Inflammatory macrophage treated with lipopolysaccharide for 4 hours (primary cell): ENCODE results near the gene KIF7.

Experiments used
- DNase-seq: peaks from one replicate; pipeline ENCODE4 v3.0.0-alpha.2; 2020

KIF7 gene

GRCh38 chr15:89670971-89671560 lies 15.8 kb upstream of the KIF7 start:
- no peak for DNase-seq

- no peak for DNase-seq
These were observed 14.7 kb upstream of the KIF7 start for GRCh38 chr15:89669941-89670340.

GRCh38 chr15:89669309-89669865 lies 14.1 kb upstream of the KIF7 start:
- DNase-seq = no peak

DNA sequence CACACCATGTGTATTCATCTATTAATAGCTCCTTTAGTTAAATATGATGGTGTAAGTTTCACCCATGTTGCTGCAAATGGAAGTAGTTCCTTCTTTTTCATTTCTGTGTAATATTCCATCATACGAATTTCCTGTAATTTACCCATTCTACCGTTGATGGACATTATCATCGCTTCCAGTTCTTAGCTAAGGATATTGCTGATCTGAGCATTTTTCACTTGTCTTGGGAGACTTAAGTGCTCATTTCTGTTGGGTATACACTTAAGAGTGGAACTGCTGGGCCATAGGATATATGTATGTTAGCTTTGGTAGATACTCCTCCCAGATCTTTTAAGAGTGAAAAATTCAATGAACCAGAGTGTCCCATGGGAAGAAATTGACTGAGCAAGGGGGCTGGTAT lies 12.9 kb upstream of the KIF7 start:
- DNase-seq = no peak

- DNase-seq = no peak
These were observed 12.4 kb upstream of the KIF7 start for GRCh38 chr15:89667706-89667960.

- DNase-seq = no peak
These were observed 11.8 kb upstream of the KIF7 start for GRCh38 chr15:89666858-89667705.

DNA sequence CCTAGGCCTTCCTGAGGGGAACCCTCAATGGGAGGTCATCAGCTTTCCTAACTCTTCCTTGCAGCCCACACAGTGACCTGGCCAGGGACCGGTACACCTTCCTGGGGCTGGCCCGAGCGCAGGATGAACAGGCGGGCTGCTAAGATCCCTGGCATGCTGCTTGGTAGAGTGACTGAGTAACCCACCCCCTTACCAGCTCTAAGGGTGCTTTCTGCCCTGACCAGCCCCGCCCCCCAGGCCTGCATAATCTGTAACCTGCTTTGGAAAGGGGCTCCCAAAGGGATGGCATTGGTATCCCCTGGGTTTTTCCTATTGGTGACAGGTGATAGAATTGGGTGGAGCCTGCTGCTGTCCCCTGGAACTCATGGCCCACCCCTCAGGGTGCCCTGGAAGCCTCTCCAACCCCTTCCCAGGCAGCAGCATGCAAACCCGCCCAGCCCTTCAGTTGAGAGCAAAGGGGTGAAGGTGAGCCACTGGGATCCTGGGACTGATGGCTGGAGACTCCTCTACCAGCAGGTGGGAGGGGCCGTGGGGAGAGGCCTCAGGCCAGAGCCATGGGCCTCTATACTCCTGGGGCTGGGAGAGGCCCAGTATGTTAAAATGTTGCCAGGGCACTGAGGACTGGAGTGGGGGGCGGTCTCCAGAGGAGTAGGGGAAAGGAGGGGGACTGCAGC lies 11.1 kb upstream of the KIF7 start:
- DNase-seq = no peak

DNA sequence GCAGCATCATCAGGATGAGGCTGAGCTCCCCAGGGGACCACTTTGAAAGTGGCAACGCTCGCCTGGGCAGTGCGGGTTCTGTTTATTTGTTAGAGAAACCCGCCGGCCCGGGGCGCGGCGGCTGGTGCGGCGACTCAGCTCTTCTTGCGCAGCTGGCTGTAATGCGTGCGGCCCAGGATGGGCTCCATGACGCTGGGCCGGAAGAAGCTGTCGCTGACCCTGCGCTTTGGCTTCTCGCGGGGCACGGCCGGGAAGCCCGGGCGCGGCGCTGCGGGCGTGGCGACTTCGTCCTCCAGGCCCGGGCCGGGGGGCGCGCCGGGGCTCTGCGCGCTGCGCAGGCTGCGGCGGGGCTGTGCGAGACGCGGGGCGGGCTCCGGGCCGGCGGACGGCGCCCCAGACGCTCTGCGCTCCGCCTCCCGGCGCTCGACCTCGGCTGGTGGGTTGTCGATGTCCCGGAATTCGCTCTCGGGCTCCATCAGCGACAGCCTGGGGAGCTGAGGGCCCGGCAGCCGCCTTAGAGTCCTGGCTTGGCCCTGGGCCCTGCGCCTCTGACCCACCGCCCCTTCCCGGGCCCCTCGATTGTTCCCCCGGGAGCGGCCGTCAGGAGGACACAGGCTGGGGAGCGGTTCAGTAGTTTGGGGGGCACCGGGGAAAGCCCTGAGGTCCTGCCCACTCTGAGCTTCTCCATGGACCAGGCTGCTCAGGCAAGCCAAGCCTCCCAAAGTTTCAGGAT lies 10.3 kb upstream of the KIF7 start:
- peak; percentile 44 for DNase-seq

DNA sequence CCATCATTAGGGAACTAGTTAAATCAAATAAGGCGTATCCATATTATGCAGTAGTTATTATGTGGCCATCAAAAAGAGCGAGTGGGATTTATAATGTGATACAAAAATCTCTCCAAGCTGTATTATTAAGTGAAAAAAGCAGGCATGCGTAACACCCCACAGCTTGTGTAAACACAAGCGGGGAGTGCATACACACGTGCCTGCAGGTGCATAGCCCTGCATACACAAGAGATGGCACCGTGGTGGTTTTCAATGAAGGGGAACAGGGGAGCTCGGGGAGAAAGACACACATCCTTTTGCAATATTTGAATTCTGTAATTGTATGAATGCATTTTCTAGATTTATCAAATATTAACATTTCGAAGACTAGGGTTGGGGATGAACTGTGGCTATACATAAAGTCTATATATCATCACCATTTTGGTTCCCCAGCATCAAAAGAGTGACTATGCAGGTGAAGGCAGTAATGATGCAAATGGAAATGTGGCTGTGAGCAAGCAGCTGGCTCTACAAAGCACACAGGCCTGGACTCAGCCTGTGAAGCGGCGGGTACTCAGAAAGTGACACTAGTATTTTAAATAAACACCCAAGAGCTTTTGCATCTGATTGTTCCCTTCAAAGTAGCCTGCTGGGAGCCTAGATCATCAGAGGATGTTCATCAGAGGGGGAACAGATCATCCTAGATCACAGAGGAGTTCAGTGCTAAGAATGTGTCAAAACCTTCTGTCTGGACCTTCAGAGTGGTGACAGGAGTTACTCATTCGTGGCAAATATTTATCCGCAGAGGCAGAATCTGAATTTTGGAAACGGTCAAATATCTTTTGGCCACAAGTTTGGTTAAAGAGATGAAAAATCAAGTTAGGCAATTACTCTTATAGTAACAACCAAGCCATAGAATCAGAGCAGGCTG lies 9.4 kb upstream of the KIF7 start:
- DNase-seq = no peak

DNA sequence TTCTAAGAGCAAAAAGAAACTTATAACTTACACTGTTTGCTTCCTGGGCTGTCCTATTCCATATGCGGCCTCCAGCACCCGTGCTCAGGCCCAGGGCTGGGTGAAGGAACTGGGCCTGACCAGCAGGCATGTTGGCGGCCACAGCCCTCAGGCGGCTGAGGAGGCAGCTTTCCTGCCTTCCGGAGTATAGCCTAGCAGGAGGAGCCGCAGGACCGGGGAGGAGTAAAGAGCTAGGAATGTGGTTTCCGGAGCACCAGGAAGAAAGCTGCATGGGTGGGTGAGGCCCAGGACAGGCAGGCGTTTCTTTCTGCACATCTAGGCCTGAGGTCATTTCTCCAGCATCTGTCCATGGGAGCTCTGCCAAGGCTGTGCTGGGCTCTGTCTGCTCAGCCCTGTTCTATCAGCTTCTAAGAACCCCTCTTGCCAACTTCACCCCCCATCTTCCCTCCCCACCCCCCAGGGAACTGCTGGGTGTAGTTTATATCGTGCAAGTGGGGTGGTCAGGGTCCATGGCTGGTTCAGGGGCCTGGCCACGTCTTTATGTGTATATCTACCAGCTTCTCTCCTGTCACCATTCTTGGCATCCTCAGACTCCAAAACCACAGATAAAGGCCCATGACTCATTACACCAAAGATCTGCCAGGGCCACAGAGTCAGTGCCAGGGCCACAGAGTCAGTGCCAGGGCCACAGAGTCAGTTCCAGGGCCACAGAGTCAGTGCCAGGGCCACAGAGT lies 7.8 kb upstream of the KIF7 start:
- peak; percentile 4 for DNase-seq

- no peak for DNase-seq
These were observed 5.3 kb upstream of the KIF7 start for GRCh38 chr15:89660556-89660955.

DNA sequence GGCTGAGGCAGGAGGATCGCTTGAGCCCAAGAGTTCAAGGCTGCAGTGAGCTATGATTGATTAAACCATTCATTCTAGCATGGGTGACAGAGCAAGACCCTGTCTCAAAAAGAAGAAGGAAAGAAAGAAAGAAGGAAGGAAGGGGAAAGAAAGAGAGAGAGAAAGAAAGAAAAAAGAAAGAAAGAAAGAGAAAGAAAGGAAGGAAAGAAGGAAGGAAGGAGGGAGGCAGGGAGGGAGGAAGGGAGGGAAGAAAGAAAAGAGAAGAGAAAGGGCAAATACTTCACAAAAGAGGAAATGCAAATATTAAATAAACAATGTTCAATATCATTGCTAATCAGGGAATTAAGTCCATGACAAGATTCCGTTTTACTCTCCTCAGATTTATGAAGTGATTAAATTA lies 4.0 kb upstream of the KIF7 start:
- no peak for DNase-seq

- DNase-seq = no peak
These were observed 2.5 kb upstream of the KIF7 start for GRCh38 chr15:89657686-89658200.

DNA sequence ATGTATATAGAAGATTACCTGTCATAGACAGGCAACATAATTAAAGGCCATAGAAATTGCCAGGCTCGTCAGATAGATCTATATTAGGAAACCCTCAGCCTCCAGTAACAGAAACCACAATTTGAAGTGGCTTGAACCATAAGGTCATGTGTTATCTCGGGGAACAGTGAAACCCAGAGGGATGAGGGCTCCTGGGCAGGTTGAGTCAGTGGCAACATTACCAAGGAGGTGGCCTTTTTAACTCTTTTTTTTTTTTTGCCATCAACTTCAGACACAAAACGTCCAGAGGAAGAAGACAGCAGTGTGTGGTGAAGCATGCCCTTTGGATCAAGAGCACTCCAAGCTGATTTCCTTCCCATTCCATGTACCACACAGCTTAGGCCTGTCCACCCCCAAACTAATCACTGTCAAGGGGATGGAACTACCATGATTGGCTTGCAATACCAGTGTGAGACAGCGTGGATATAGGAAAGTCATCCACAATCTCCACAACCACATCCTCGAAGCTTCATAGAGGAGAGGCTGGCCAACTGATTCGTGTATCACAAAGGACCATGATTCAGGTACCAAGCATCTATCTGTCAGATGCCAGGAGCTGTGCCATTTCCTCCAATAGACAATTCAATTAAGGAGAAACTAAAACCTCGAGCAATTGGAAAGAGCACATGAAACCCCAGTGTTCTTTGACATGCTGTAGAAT lies 999 bp upstream of the KIF7 start:
- no peak for DNase-seq

DNA sequence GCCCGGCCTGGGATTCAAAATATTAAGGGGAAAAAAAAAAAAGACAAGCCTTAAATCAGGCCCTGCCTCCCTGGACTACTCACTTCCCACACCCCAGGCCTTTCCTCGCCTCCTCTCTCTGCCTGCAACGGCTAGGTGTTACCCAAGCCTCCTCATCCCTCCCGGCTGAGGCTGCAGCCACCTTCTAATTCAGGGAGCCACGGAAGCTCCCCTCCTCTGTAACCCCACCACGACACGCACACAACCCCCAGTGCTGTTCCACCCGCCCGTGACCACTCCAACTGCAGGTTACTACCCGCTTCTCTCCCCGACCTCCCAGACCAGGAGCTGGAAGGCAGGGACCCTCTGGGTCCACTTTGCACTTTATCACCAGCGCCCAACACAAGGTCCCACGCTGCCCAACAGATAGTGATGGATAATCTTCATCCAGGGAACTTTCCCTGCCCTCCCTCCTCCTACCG lies 936 bp downstream of the KIF7 start:
- DNase-seq = no peak

- no peak for DNase-seq
These were observed 1.7 kb downstream of the KIF7 start for GRCh38 chr15:89653578-89653977.

GRCh38 chr15:89652666-89653065 lies 2.6 kb downstream of the KIF7 start:
- DNase-seq = no peak

DNA sequence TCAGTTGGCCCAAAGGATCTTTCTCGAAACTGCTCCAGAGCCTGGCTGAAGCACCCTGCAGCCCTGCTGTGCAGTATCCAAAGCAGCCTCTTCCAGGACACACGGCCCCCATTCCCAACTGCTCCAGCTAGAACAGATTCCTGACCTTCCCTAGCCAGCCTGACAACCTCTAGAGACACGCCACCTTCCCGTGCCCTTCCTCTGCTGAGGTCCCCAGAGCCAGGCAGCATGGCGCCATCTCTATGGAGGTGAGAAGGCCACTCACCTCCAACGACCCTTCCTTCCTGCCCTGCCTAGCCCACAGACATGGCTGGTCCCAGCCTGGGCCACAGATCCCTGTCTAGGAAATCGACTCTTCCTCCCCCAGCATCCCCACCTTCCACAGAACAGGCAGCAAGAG lies 3.1 kb downstream of the KIF7 start:
- no peak for DNase-seq

- DNase-seq = no peak
These were observed 5.6 kb downstream of the KIF7 start for GRCh38 chr15:89649716-89650115.

GRCh38 chr15:89649013-89649625 lies 6.1 kb downstream of the KIF7 start:
- DNase-seq = no peak
